K562 (cell line): ENCODE results near the gene BTNL8. TPM values are rescaled to one million over a fixed set of nuclear protein-coding genes. Genes with fewer than 3 reads are reported as not detected.

Experiments used
- ATAC-seq: fragments of 200-7000 bp; cut with Tn5 transposase; 3 replicates; pipeline ENCODE4 v1.9.1; 2020; ENCODE audit warnings: moderate library complexity
- Bru-seq: library from RNA; stranded (reverse); fragments of 400-500 nt; gene quantifications from one replicate; lab custom pipeline; 2021; lab: Mats Ljungman, UMichigan
- BruChase-seq, 2 experiments: library from RNA; stranded (reverse); fragments of 400-500 nt; gene quantifications; one replicate each; lab custom pipeline; 2021; lab: Mats Ljungman, UMichigan
- BruUV-seq: library from RNA; stranded (reverse); fragments of 400-500 nt; replicated peaks from 2 replicates; lab custom pipeline; 2021; lab: Mats Ljungman, UMichigan
- CTCF ChIA-PET: fragments of 300-600 bp; formaldehyde crosslinking; extraction: SDS; loops from one replicate; lab custom pipeline; 2021; ENCODE audit warnings: low intra/inter-chr PET ratio; lab: Yijun Ruan, JAX
- POLR2A ChIA-PET: fragments of 300-600, 350-650 bp; sonication (Branson Sonifier 250); formaldehyde crosslinking; extraction: SDS; loops from one replicate; lab custom pipeline; 2021; ENCODE audit warnings: antibody characterized with exemption, inconsistent platforms; lab: Yijun Ruan, JAX
- DNase-seq, 4 experiments: peaks; one replicate each; pipeline versions ENCODE4 v3.0.0 to v3.0.0-alpha.2; 2011 to 2018; ENCODE audit warnings: low spot score in 3 of 4, mixed read lengths in 3 of 4; ENCODE audit errors: extremely low read depth in 1 of 4
- FAIRE-seq: peaks from 2 replicates; lab custom pipeline; 2011; peaks lifted over from hg19 to GRCh38; lab: Jason Lieb, UNC
- H2AFZ ChIP-seq: 2 replicates; pipeline ENCODE4 v1.6.0; 2011; ENCODE audit warnings: low read depth, low read length, control low read depth, inconsistent platforms
- H3K27ac ChIP-seq: fragments of 200-600 bp; 3 replicates; pipeline ENCODE4 v1.8.0; 2011; ENCODE audit warnings: low read depth, mild to moderate bottlenecking, control low read depth, inconsistent platforms, low read length, moderate library complexity, mixed read lengths; ENCODE audit errors: extremely low read depth
- H3K27me3 ChIP-seq, 2 experiments: fragments of 300-600 bp in 1 of 2; 2 replicates in 1 of 2; 3 replicates in 1 of 2; pipeline versions ENCODE4 v1.6.0 to v1.8.0; 2011; ENCODE audit warnings: inconsistent platforms in 2 of 2, low read length in 2 of 2, mild to moderate bottlenecking in 1 of 2, mixed read lengths in 1 of 2, moderate library complexity in 1 of 2; ENCODE audit not compliant: control insufficient read depth in 2 of 2, insufficient read depth in 2 of 2
- H3K36me3 ChIP-seq: fragments of 300-600 bp; 3 replicates; pipeline ENCODE4 v1.8.0; 2011; ENCODE audit warnings: mild to moderate bottlenecking, low read length, inconsistent platforms; ENCODE audit not compliant: control insufficient read depth, insufficient read depth
- H3K4me1 ChIP-seq, 2 experiments: fragments of 200-600 bp in 1 of 2; replicated peaks in 1 of 2; 2 replicates in 1 of 2; 3 replicates in 1 of 2; pipeline versions ENCODE4 v1.5.1 to v1.8.0; 2011; ENCODE audit warnings: inconsistent platforms in 2 of 2, low read length in 2 of 2, mild to moderate bottlenecking in 1 of 2, mixed read lengths in 1 of 2, moderate library complexity in 1 of 2; ENCODE audit not compliant: control insufficient read depth in 2 of 2, insufficient read depth in 2 of 2
- H3K4me2 ChIP-seq: 2 replicates; pipeline ENCODE4 v1.6.1; 2011; ENCODE audit warnings: low read length, control low read depth, inconsistent platforms, mixed read lengths; ENCODE audit not compliant: insufficient read depth
- H3K4me3 ChIP-seq: fragments of 200-600 bp; sonication (generic), shearing (Covaris generic); 2 replicates; pipeline ENCODE4 v1.5.1; 2016; ENCODE audit warnings: control low read depth, inconsistent platforms
- H3K79me2 ChIP-seq: fragments of 200-600 bp; 3 replicates; pipeline ENCODE4 v1.8.0; 2011; ENCODE audit warnings: low read length, inconsistent platforms; ENCODE audit not compliant: control insufficient read depth, insufficient read depth
- H3K9ac ChIP-seq, 2 experiments: 2 replicates each; pipeline versions ENCODE4 v1.6.0 to v1.6.1; 2011; ENCODE audit warnings: low read depth in 2 of 2, low read length in 2 of 2, control low read depth in 1 of 2, inconsistent platforms in 1 of 2, mild to moderate bottlenecking in 1 of 2, mixed read lengths in 1 of 2; ENCODE audit not compliant: insufficient read depth in 1 of 2
- H3K9me1 ChIP-seq: one replicate; pipeline ENCODE4 v1.6.0; 2011; ENCODE audit warnings: inconsistent platforms, mild to moderate bottlenecking, low read length, moderate library complexity; ENCODE audit not compliant: control insufficient read depth, insufficient read depth
- H3K9me3 ChIP-seq: replicated peaks from 2 replicates; pipeline ENCODE4 v1.5.1; 2011; ENCODE audit warnings: low read depth, low read length, inconsistent platforms; ENCODE audit not compliant: control insufficient read depth, insufficient read depth
- H4K20me1 ChIP-seq: replicated peaks from 2 replicates; pipeline ENCODE4 v1.6.1; 2011; ENCODE audit warnings: low read length, inconsistent platforms, mixed read lengths; ENCODE audit not compliant: control insufficient read depth, insufficient read depth
- ATF4 ChIP-seq: fragments of 450-650 bp; formaldehyde crosslinking; IDR thresholded peaks from 2 replicates; pipeline ENCODE4 v1.4.0; 2022; ENCODE audit warnings: mild to moderate bottlenecking, moderate library complexity
- E2F3 ChIP-seq: fragments of 250-450 bp; sonication (Bioruptor Pico); IDR thresholded peaks from 2 replicates; pipeline ENCODE4 v1.4.0; 2020; ENCODE audit warnings: mild to moderate bottlenecking
- EP300 ChIP-seq: IDR thresholded peaks from 2 replicates; pipeline ENCODE4 v1.6.1; 2012; ENCODE audit warnings: low read length, improper control_type of control experiment
- FOXK1 ChIP-seq: sonication (generic); formaldehyde crosslinking; IDR thresholded peaks from 2 replicates; pipeline ENCODE4 v1.8.0; 2022; ENCODE audit warnings: missing genetic modification reagents, mild to moderate bottlenecking, borderline replicate concordance
- HBP1 ChIP-seq: fragments of 450-650 bp; formaldehyde crosslinking; IDR thresholded peaks from 2 replicates; pipeline ENCODE4 v1.4.0; 2022; ENCODE audit warnings: missing genetic modification characterization
- MTA2 ChIP-seq: fragments of 450-650 bp; IDR thresholded peaks from 2 replicates; pipeline ENCODE4 v1.6.1; 2016; ENCODE audit warnings: low read depth
- NCOA2 ChIP-seq, 2 experiments: fragments of 450-650 bp; IDR thresholded peaks; 2 replicates each; pipeline ENCODE4 v1.6.1; 2018; ENCODE audit warnings: mild to moderate bottlenecking in 2 of 2, moderate library complexity in 1 of 2; ENCODE audit not compliant: partially characterized antibody in 2 of 2
- NFATC3 ChIP-seq: fragments of 450-650 bp; IDR thresholded peaks from 2 replicates; pipeline ENCODE4 v1.6.1; 2017; ENCODE audit warnings: mild to moderate bottlenecking
- PHTF2 ChIP-seq: fragments of 250-450 bp; sonication (Bioruptor Pico); IDR thresholded peaks from 2 replicates; pipeline ENCODE4 v1.5.0; 2021; ENCODE audit warnings: mild to moderate bottlenecking
- THRB ChIP-seq: fragments of 450-650 bp; formaldehyde crosslinking; conservative IDR thresholded peaks from 2 replicates; pipeline ENCODE4 v1.4.0; 2022; ENCODE audit warnings: mild to moderate bottlenecking, missing genetic modification characterization
- ZBTB8A ChIP-seq: fragments of 450-650 bp; IDR thresholded peaks from 2 replicates; pipeline ENCODE4 v1.6.1; 2018; ENCODE audit warnings: mild to moderate bottlenecking, moderate library complexity; ENCODE audit not compliant: partially characterized antibody
- WGBS: fragments of 100-300 bp; shearing (Covaris generic); methylation state at CpG from one replicate; pipeline ENCODE4 v1.1.6; 2016; ENCODE audit warnings: low coverage, mixed read lengths; ENCODE audit not compliant: insufficient coverage; ENCODE audit errors: missing lambda C conversion rate; 5-methylcytosine and 5-hydroxymethylcytosine counted together
- in situ Hi-C: fragments of 300-500 bp; cut with MboI; formaldehyde crosslinking; loops from 4 replicates; pipeline ENCODE4 v1.15.0; 2018; ENCODE audit warnings: inconsistent platforms, mixed read lengths
- intact Hi-C: fragments of 100-400 bp; cut with micrococcal nuclease; formaldehyde crosslinking; loops from 2 replicates; pipeline ENCODE4 v1.14.2; 2022
- long read RNA-seq, 3 experiments: library from polyadenylated mRNA in 2 of 3; library from RNA in 1 of 3; unstranded in 2 of 3; stranded (forward) in 1 of 3; transcript quantifications; one replicate each; pipeline ENCODE4 v2.0.0, GENCODE V29; 2019 to 2022
- polyA minus RNA-seq, 3 experiments: library from RNA; depleted of rRNA, polyadenylated mRNA; stranded (reverse); fragments of >200 nt; gene quantifications; 2 replicates each; pipeline ENCODE4 v1.2.3, GENCODE V29; 2011
- polyA plus RNA-seq, 8 experiments: library from polyadenylated mRNA; depleted of rRNA in 4 of 8; stranded (reverse) in 5 of 8; unstranded in 3 of 8; fragments of >200 nt; fragmentation: Nextera tagmentation in 2 of 8; fragmentation: Illumina TruSeq in 1 of 8; extraction: Ambion mirVana in 2 of 8; extraction: Trizol in 1 of 8; gene quantifications; 2 replicates each; pipeline versions ENCODE4 v1.2.1 to v1.2.3, GENCODE V29; 2011 to 2014; ENCODE audit warnings: inconsistent platforms in 1 of 8, missing spikeins in 1 of 8
- total RNA-seq, 7 experiments: library from RNA; depleted of rRNA in 6 of 7; stranded (reverse); fragments of >200 nt in 6 of 7; fragmentation: Illumina TruSeq in 2 of 7; extraction: Trizol in 2 of 7; gene quantifications; 2 replicates each; pipeline versions ENCODE4 v1.2.1 to v1.2.3, GENCODE V29; 2011 to 2021; ENCODE audit warnings: low replicate concordance in 1 of 7

BTNL8 gene, protein sequence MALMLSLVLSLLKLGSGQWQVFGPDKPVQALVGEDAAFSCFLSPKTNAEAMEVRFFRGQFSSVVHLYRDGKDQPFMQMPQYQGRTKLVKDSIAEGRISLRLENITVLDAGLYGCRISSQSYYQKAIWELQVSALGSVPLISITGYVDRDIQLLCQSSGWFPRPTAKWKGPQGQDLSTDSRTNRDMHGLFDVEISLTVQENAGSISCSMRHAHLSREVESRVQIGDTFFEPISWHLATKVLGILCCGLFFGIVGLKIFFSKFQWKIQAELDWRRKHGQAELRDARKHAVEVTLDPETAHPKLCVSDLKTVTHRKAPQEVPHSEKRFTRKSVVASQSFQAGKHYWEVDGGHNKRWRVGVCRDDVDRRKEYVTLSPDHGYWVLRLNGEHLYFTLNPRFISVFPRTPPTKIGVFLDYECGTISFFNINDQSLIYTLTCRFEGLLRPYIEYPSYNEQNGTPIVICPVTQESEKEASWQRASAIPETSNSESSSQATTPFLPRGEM
- 0.16 TPM in 1 of 2 replicates, not detected in the other for total RNA-seq (2011; cell fraction: chromatin; rRNA removed; ENCODE audit: low replicate concordance)
- total RNA-seq (2011; cell fraction: nucleolus; rRNA removed) = not detected in 2 replicates
- total RNA-seq (2011; cell fraction: nucleoplasm; rRNA removed) = not detected in 2 replicates
- total RNA-seq (2014; rRNA removed) (0.18 TPM in 1 of 2 replicates, not detected in the other), total RNA-seq (2014; rRNA removed; fragmentation: Illumina TruSeq; extraction: Trizol) (0.07 TPM in 1 of 2 replicates, not detected in the other), total RNA-seq (2015; rRNA removed; fragmentation: Illumina TruSeq; extraction: Trizol) (0.15 TPM in 1 of 2 replicates, not detected in the other), total RNA-seq (2021) (0.13 TPM in 1 of 2 replicates, not detected in the other), polyA plus RNA-seq (2011; rRNA removed) (not detected in 2 replicates), polyA plus RNA-seq (2014; fragmentation: Illumina TruSeq; extraction: Trizol) (0.04 TPM in 1 of 2 replicates, not detected in the other), polyA plus RNA-seq (2014; fragmentation: Nextera tagmentation; extraction: Ambion mirVana) (not detected), polyA plus RNA-seq (2014; rRNA removed) (0.22 TPM in 1 of 2 replicates, not detected in the other), polyA minus RNA-seq (2011; rRNA and poly(A)+ RNA removed) (not detected in 2 replicates), Bru-seq, nascent RNA (percentile 17 among the genes with signal in this experiment), BruChase-seq, experiment 1, labeled RNA remaining after a 2-hour chase (percentile 15 among the genes with signal in this experiment), BruChase-seq, experiment 2, labeled RNA remaining after a 6-hour chase (percentile 4 among the genes with signal in this experiment)
- not detected in 2 replicates for polyA plus RNA-seq (2011; cell fraction: cytosol; rRNA removed)
- polyA plus RNA-seq (2011; cell fraction: nucleus; rRNA removed) = 0.13 TPM in 1 of 2 replicates, not detected in the other
- 0.15 and 0.27 TPM in 2 replicates for polyA plus RNA-seq (2012)
- not detected in 2 replicates for polyA minus RNA-seq (2011; cell fraction: cytosol; rRNA and poly(A)+ RNA removed)
- not detected in 2 replicates for polyA minus RNA-seq (2011; cell fraction: nucleus; rRNA and poly(A)+ RNA removed)
- long read RNA-seq, experiment 1, partial matches to known transcripts = 0 of 1 reads
- long read RNA-seq, experiment 1, other reads (novel, unspliced or antisense) = 1 of 1 reads
- long read RNA-seq, experiment 2 = 0 reads
- long read RNA-seq, experiment 3 = 0 reads

DNA sequence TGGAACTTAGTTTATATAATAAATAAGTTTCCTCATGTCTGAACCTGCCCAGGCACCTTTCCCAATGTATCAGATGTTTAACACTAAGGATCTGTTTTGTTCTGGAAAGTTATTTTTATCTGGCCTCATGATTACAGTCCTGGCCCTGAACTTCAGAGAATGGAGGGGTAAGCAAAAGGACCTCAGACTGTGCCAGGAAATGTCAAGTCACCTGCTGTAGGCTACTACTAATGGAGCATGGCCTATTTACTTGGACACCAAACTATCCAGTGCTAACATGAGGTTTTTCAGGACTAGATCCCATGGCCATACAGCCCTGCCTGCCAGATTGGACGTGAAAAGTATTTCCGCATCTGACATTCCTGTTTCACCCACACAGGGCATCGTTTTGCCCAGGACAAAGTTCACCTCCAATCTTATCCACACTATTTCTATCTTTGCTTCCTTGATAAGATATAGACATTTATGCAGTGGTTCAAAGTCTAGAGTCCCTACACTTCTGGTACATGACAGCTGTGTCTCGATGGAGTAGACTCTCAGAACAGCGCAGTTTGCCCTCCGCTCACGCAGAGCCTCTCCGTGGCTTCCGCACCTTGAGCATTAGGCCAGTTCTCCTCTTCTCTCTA is at the start of gene BTNL8:
TSS of gene BTNL8 (plus strand) at position 539 of the 626 bp plus-strand sequence. CDS start 152 bp downstream, outside the sequence.
- BruUV-seq = no TSS peak
- no peak for TF ChIP-seq ATF4
- TF ChIP-seq NCOA2 (IDR thresholded peaks at IDR 0.05; ENCODE audit: partially characterized antibody in 2 of 2) = no peak
- TF ChIP-seq HBP1 = no peak
- no peak for TF ChIP-seq NFATC3
- no peak for TF ChIP-seq FOXK1
- TF ChIP-seq ZBTB8A = no peak
- no peak for TF ChIP-seq EP300
- no peak for TF ChIP-seq PHTF2
- no peak for TF ChIP-seq THRB (CRISPR knock-in tag)
- TF ChIP-seq MTA2 = no peak
- TF ChIP-seq E2F3 (CRISPR knock-in tag) = no peak
- Histone ChIP-seq H3K36me3 (no peaks in the 10 kb centered on the region), H3K4me2 (peak within 1 kb of the TSS; percentile 27; the same call in 1 of the 2 replicates), H3K27ac (no peak within 1 kb of the TSS), H3K9me3 (no peaks in the 10 kb centered on the region; the same call in 1 of the 2 replicates), H3K79me2 (no peaks in the 10 kb centered on the region), H3K9me1 (no peaks in the 10 kb centered on the region), H4K20me1 (no peaks in the 10 kb centered on the region), H3K27me3 (no peaks in the 10 kb centered on the region), H2AFZ (peak within 1 kb of the TSS; percentile 26; the same call in 1 of the 2 replicates), H3K4me1 (peaks cover 0 to 3% of the 10 kb centered on the region in 2 experiments; a peak in 1 of 5 replicates), H3K4me3 (no peak within 1 kb of the TSS), H3K9ac (no peak within 1 kb of the TSS)
- ATAC-seq (no peak), DNase-seq (no peak), FAIRE-seq (no peak)
- ChIA-PET CTCF (no interaction called here), POLR2A (interaction anchor here (0.5 kb wide), 1 partner anchor 942 kb away, joined by 3 read pairs; no protein-coding TSS in a partner anchor)
- intact Hi-C loops (no loop called here), in situ Hi-C loops (no loop called here)
- 70% methylated on average over 9 of the region's 9 CpGs for WGBS
